Left ventricle myocardium inferior (tissue), 1 donor: ENCODE data around the gene DBP. TPM values are rescaled to one million over a fixed set of nuclear protein-coding genes. Genes with fewer than 3 reads are reported as not detected.
"Not testable (repeated sequence)": the region's sequence is repeated elsewhere in the genome, so short reads cannot be mapped to it uniquely, and the experiment has no call there.

Experiments used
- DNase-seq: peaks from one replicate; pipeline ENCODE4 v3.0.0-alpha.2; 2020
- H3K27ac ChIP-seq: fragments of 200-600 bp; replicated peaks from 2 replicates; pipeline ENCODE4 v1.8.0; 2021
- H3K27me3 ChIP-seq: fragments of 200-600 bp; 2 replicates; pipeline ENCODE4 v1.8.0; 2021; ENCODE audit warnings: low read depth
- H3K36me3 ChIP-seq: fragments of 200-600 bp; 2 replicates; pipeline ENCODE4 v1.8.0; 2021
- H3K4me1 ChIP-seq: fragments of 200-600 bp; 2 replicates; pipeline ENCODE4 v1.8.0; 2021
- H3K4me3 ChIP-seq: fragments of 200-600 bp; 2 replicates; pipeline ENCODE4 v1.8.0; 2021; ENCODE audit warnings: mild to moderate bottlenecking, moderate library complexity
- H3K9me3 ChIP-seq: fragments of 200-600 bp; replicated peaks from 2 replicates; pipeline ENCODE4 v1.8.0; 2021
- intact Hi-C: fragments of 100-400 bp; cut with micrococcal nuclease; formaldehyde crosslinking; loops from one replicate; pipeline ENCODE4 v1.11.0; 2022
- total RNA-seq: library from RNA; stranded (reverse); fragmentation: NEBNext Ultra II Directional; extraction: Animal tissue kit (Norgen Biotek cat#: 25700); gene quantifications from one replicate; pipeline ENCODE4 v1.2.1, GENCODE V29; 2021
- TF ChIP-seq, protein P1 (sequence below): fragments of 200-600 bp; IDR thresholded peaks from 2 replicates; pipeline ENCODE4 v1.8.0; 2021; ENCODE audit warnings: antibody characterized with exemption, mild to moderate bottlenecking, borderline replicate concordance
- donor health status: DM: no; HTN: yes; CAD: no; lungs with severe emphysema.

The DBP gene
- total RNA-seq, 1 donor from 2014 or later: 7.9 TPM

DNA sequence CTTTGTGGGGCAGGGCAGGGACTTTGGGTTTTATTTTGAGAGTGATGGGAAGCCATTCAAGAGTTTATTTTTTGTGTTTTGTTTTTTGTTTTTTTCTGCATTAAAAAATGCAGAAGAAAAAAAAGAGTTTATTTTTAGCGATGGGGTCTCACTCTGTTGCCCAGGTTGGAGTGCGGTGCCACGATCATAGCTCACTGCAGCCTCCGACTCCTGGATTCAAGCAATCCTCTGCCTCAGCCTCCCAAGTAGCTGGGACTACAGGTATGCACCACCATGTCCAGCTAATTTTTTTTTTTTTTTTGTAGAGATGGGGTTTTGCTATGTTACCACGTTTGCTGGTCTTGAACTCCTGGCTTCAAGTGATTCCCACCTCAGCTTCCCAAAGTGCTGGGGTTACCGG lies 21.3 kb upstream of the DBP start:
- Histone ChIP-seq H3K4me3 (no peak overlapping the region), H3K4me1 (peaks cover 13% of the 10 kb centered on the region), H3K9me3 (no peaks in the 10 kb centered on the region), H3K27ac (no peak overlapping the region), H3K36me3 (no peaks in the 10 kb centered on the region), H3K27me3 (no peaks in the 10 kb centered on the region)
- DNase-seq: no peak
- TF ChIP-seq, protein P1, sequence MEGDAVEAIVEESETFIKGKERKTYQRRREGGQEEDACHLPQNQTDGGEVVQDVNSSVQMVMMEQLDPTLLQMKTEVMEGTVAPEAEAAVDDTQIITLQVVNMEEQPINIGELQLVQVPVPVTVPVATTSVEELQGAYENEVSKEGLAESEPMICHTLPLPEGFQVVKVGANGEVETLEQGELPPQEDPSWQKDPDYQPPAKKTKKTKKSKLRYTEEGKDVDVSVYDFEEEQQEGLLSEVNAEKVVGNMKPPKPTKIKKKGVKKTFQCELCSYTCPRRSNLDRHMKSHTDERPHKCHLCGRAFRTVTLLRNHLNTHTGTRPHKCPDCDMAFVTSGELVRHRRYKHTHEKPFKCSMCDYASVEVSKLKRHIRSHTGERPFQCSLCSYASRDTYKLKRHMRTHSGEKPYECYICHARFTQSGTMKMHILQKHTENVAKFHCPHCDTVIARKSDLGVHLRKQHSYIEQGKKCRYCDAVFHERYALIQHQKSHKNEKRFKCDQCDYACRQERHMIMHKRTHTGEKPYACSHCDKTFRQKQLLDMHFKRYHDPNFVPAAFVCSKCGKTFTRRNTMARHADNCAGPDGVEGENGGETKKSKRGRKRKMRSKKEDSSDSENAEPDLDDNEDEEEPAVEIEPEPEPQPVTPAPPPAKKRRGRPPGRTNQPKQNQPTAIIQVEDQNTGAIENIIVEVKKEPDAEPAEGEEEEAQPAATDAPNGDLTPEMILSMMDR: no peak
- intact Hi-C loops: no loop called here

- DNase-seq, H3K27me3 ChIP-seq, H3K9me3 ChIP-seq, H3K27ac ChIP-seq, H3K36me3 ChIP-seq, H3K4me3 ChIP-seq, intact Hi-C loops: not testable (repeated sequence)
- H3K4me1 ChIP-seq: peaks cover 13% of the 10 kb centered on the region
Measured at GRCh38 chr19:48657828-48658227, 20.6 kb upstream of the DBP start.

- TF ChIP-seq, protein P1: no peak
- DNase-seq: no peak
- Histone ChIP-seq H3K27me3 (no peaks in the 10 kb centered on the region), H3K36me3 (no peaks in the 10 kb centered on the region), H3K27ac (no peak overlapping the region), H3K4me1 (peaks cover 13% of the 10 kb centered on the region), H3K9me3 (no peaks in the 10 kb centered on the region), H3K4me3 (no peak overlapping the region)
- intact Hi-C loops: no loop called here
Measured at GRCh38 chr19:48656840-48657474, 19.8 kb upstream of the DBP start.

GRCh38 chr19:48654299-48655059 lies 17.3 kb upstream of the DBP start:
- no peaks in the 10 kb centered on the region for H3K9me3 ChIP-seq
- H3K4me3 ChIP-seq: no peak overlapping the region
- no peaks in the 10 kb centered on the region for H3K4me1 ChIP-seq
- intact Hi-C loops: no loop called here
- H3K27me3 ChIP-seq: no peaks in the 10 kb centered on the region
- TF ChIP-seq, protein P1: no peak
- DNase-seq: no peak
- no peak overlapping the region for H3K27ac ChIP-seq
- no peaks in the 10 kb centered on the region for H3K36me3 ChIP-seq

DNA sequence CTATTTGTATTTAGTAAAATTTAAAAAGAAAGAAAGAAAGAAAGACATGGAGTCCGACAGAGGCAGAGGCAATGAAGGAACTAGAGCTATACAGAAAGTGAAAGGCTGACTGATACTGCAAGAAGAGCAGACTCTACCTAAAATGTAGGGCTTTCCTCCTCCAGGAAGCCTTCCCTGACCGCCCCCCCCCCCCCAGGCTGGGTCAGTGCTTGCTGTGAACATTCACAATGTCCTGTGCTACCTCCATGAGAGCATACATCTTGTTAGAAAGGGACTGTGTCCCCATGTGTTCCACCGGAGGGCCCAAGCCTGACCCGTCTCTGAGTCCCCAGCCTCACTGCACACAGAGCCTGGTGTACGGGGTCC lies 14.5 kb upstream of the DBP start:
- intact Hi-C loops: no loop called here
- DNase-seq: no peak

More for the DNA sequence above, 14.5 kb upstream of the DBP start:
- no peaks in the 10 kb centered on the region for H3K36me3 ChIP-seq
- TF ChIP-seq, protein P1: no peak
- no peak overlapping the region for H3K27ac ChIP-seq
- H3K4me3 ChIP-seq: no peak overlapping the region
- H3K4me1 ChIP-seq: no peaks in the 10 kb centered on the region
- no peaks in the 10 kb centered on the region for H3K9me3 ChIP-seq
- H3K27me3 ChIP-seq: no peaks in the 10 kb centered on the region
